GM21367 (cell line): ENCODE measurements around the gene PELI2.

ENCODE experiments used
- ATAC-seq: cut with Tn5 transposase; IDR thresholded peaks from one replicate; pipeline ENCODE4 v1.9.1; 2021; ENCODE audit not compliant: unreplicated experiment

PELI2 gene

GRCh38 chr14:56118611-56119181 is 485 bp downstream of the PELI2 start:
- ATAC-seq = peak; percentile 4

GRCh38 chr14:56119201-56119981 is 1.2 kb downstream of the PELI2 start:
- peak; percentile 30 for ATAC-seq

- ATAC-seq = no peak
Observed at GRCh38 chr14:56120091-56120691, 2.0 kb downstream of the PELI2 start.

GRCh38 chr14:56121816-56122215 is 3.6 kb downstream of the PELI2 start:
- no peak for ATAC-seq

GRCh38 chr14:56122301-56122700 is 4.1 kb downstream of the PELI2 start:
- ATAC-seq = no peak

GRCh38 chr14:56124327-56124726 is 6.1 kb downstream of the PELI2 start:
- no peak for ATAC-seq

GRCh38 chr14:56125772-56126636 is 7.8 kb downstream of the PELI2 start:
- no peak for ATAC-seq

GRCh38 chr14:56126637-56126913 is 8.4 kb downstream of the PELI2 start:
- ATAC-seq = no peak

GRCh38 chr14:56127156-56127555 is 8.9 kb downstream of the PELI2 start:
- no peak for ATAC-seq

- ATAC-seq = no peak
Observed at GRCh38 chr14:56129092-56129491, 10.9 kb downstream of the PELI2 start.

GRCh38 chr14:56129933-56130332 is 11.7 kb downstream of the PELI2 start:
- no peak for ATAC-seq

GRCh38 chr14:56131004-56131864 is 13.0 kb downstream of the PELI2 start:
- ATAC-seq = no peak

- ATAC-seq = no peak
Observed at GRCh38 chr14:56131865-56132833, 13.9 kb downstream of the PELI2 start.

GRCh38 chr14:56133547-56133946 is 15.3 kb downstream of the PELI2 start:
- no peak for ATAC-seq

- no peak for ATAC-seq
Observed at GRCh38 chr14:56135001-56135400, 16.8 kb downstream of the PELI2 start.

GRCh38 chr14:56135668-56136067 is 17.5 kb downstream of the PELI2 start:
- no peak for ATAC-seq

GRCh38 chr14:56136571-56137452 is 18.6 kb downstream of the PELI2 start:
- no peak for ATAC-seq

GRCh38 chr14:56137453-56137807 is 19.2 kb downstream of the PELI2 start:
- ATAC-seq = no peak

GRCh38 chr14:56137849-56138248 is 19.6 kb downstream of the PELI2 start:
- no peak for ATAC-seq
